SJSA1 (cell line): ENCODE measurements around the gene DPP4. TPM values are rescaled to one million over a fixed set of nuclear protein-coding genes. Genes with fewer than 3 reads are reported as not detected.

ENCODE experiments used
- DNase-seq, 2 experiments: peaks; one replicate each; pipeline ENCODE4 v3.0.0-alpha.2; 2015 to 2020; ENCODE audit warnings: low spot score in 2 of 2, low read depth in 1 of 2
- H3K27ac ChIP-seq: fragments of 250-450 bp; sonication (Bioruptor Pico); 2 replicates; pipeline ENCODE4 v1.5.1; 2020; ENCODE audit warnings: mild to moderate bottlenecking, moderate library complexity
- H3K27me3 ChIP-seq: fragments of 250-450 bp; sonication (Bioruptor Pico); replicated peaks from 2 replicates; pipeline ENCODE4 v1.5.1; 2020; ENCODE audit warnings: mild to moderate bottlenecking, moderate library complexity
- H3K36me3 ChIP-seq: fragments of 250-450 bp; sonication (Bioruptor Pico); 2 replicates; pipeline ENCODE4 v1.5.1; 2020; ENCODE audit warnings: mild to moderate bottlenecking
- H3K4me1 ChIP-seq: fragments of 250-450 bp; sonication (Bioruptor Pico); replicated peaks from 2 replicates; pipeline ENCODE4 v1.6.1; 2021; ENCODE audit warnings: mild to moderate bottlenecking
- H3K4me3 ChIP-seq: fragments of 250-450 bp; sonication (Bioruptor Pico); 2 replicates; pipeline ENCODE4 v1.5.1; 2020; ENCODE audit warnings: mild to moderate bottlenecking
- H3K9me3 ChIP-seq: fragments of 250-450 bp; sonication (Bioruptor Pico); replicated peaks from 2 replicates; pipeline ENCODE4 v1.5.1; 2020; ENCODE audit warnings: mild to moderate bottlenecking
- total RNA-seq: library from RNA; depleted of rRNA; stranded (reverse); fragments of >200 nt; shearing (Covaris generic); gene quantifications from 2 replicates; pipeline ENCODE4 v1.2.3, GENCODE V29; 2014

DPP4 gene
- total RNA-seq, 1 experiment from 2014 or later, result not detected

- H3K9me3 ChIP-seq, result no peaks in the 10 kb centered on the region
Observed at GRCh38 chr2:162037028-162037795, 36.8 kb downstream of the DPP4 start.

GRCh38 chr2:162035981-162036380, 38.0 kb downstream of the DPP4 start:
- DNase-seq, result no peak
- H3K4me1 ChIP-seq, result no peaks in the 10 kb centered on the region
- peaks cover 3% of the 10 kb centered on the region; the same call in 1 of the 2 replicates for H3K27me3 ChIP-seq
- H3K36me3 ChIP-seq, result no peaks in the 10 kb centered on the region
- H3K9me3 ChIP-seq, result no peaks in the 10 kb centered on the region
- H3K4me3 ChIP-seq, result no peak overlapping the region
- H3K27ac ChIP-seq, result no peak overlapping the region

More at GRCh38 chr2:162037028-162037795, 36.8 kb downstream of the DPP4 start:
- H3K27me3 ChIP-seq, result no peaks in the 10 kb centered on the region
- no peak overlapping the region for H3K4me3 ChIP-seq
- no peaks in the 10 kb centered on the region for H3K36me3 ChIP-seq
- DNase-seq, result no peak
- no peak overlapping the region for H3K27ac ChIP-seq
- no peaks in the 10 kb centered on the region for H3K4me1 ChIP-seq

- Histone ChIP-seq H3K9me3 (no peaks in the 10 kb centered on the region), H3K36me3 (no peaks in the 10 kb centered on the region), H3K4me3 (no peak overlapping the region), H3K4me1 (no peaks in the 10 kb centered on the region), H3K27ac (no peak overlapping the region), H3K27me3 (peaks cover 3% of the 10 kb centered on the region; the same call in 1 of the 2 replicates)
- no peak for DNase-seq
Observed at GRCh38 chr2:162030363-162031190, 43.4 kb downstream of the DPP4 start.

- no peak for DNase-seq
- Histone ChIP-seq H3K27ac (no peak overlapping the region), H3K4me3 (no peak overlapping the region), H3K9me3 (no peaks in the 10 kb centered on the region), H3K36me3 (no peaks in the 10 kb centered on the region), H3K27me3 (peaks cover 9% of the 10 kb centered on the region; the same call in 1 of the 2 replicates), H3K4me1 (no peaks in the 10 kb centered on the region)
Observed at GRCh38 chr2:162029287-162029901, 44.6 kb downstream of the DPP4 start.

GRCh38 chr2:162028511-162028910, 45.5 kb downstream of the DPP4 start:
- H3K27me3 ChIP-seq, result peaks cover 9% of the 10 kb centered on the region; the same call in 1 of the 2 replicates
- no peaks in the 10 kb centered on the region for H3K9me3 ChIP-seq
- H3K4me3 ChIP-seq, result no peak overlapping the region
- no peak for DNase-seq
- no peaks in the 10 kb centered on the region for H3K36me3 ChIP-seq
- H3K27ac ChIP-seq, result no peak overlapping the region
- no peaks in the 10 kb centered on the region for H3K4me1 ChIP-seq

- no peak overlapping the region for H3K27ac ChIP-seq
Observed at GRCh38 chr2:162025121-162025911, 48.7 kb downstream of the DPP4 start.

GRCh38 chr2:162022290-162022945, 51.6 kb downstream of the DPP4 start:
- H3K27me3 ChIP-seq, result 0 out of 2 replicates have a peak, but pooled peaks cover 6% of the 10 kb centered on the region
- H3K9me3 ChIP-seq, result no peaks in the 10 kb centered on the region
- H3K36me3 ChIP-seq, result no peaks in the 10 kb centered on the region
- no peak for DNase-seq
- H3K27ac ChIP-seq, result no peak overlapping the region
- no peaks in the 10 kb centered on the region for H3K4me1 ChIP-seq
- no peak overlapping the region for H3K4me3 ChIP-seq

More at GRCh38 chr2:162025121-162025911, 48.7 kb downstream of the DPP4 start:
- Histone ChIP-seq H3K4me3 (no peak overlapping the region), H3K9me3 (no peaks in the 10 kb centered on the region), H3K27me3 (0 out of 2 replicates have a peak, but pooled peaks cover 6% of the 10 kb centered on the region), H3K36me3 (no peaks in the 10 kb centered on the region), H3K4me1 (no peaks in the 10 kb centered on the region)
- DNase-seq, result no peak

- no peak for DNase-seq
- H3K9me3 ChIP-seq, result no peaks in the 10 kb centered on the region
- no peaks in the 10 kb centered on the region for H3K4me1 ChIP-seq
- no peak overlapping the region for H3K27ac ChIP-seq
- H3K27me3 ChIP-seq, result 0 out of 2 replicates have a peak, but pooled peaks cover 11% of the 10 kb centered on the region
- H3K4me3 ChIP-seq, result no peak overlapping the region
- H3K36me3 ChIP-seq, result no peaks in the 10 kb centered on the region
Observed at GRCh38 chr2:162021516-162022058, 52.4 kb downstream of the DPP4 start.

- DNase-seq, result no peak
- no peaks in the 10 kb centered on the region for H3K4me1 ChIP-seq
- H3K27me3 ChIP-seq, result 0 out of 2 replicates have a peak, but pooled peaks cover 6% of the 10 kb centered on the region
- H3K4me3 ChIP-seq, result no peak overlapping the region
- H3K9me3 ChIP-seq, result no peaks in the 10 kb centered on the region
- H3K27ac ChIP-seq, result no peak overlapping the region
- H3K36me3 ChIP-seq, result no peaks in the 10 kb centered on the region
Observed at GRCh38 chr2:162018530-162018929, 55.5 kb downstream of the DPP4 start.

- Histone ChIP-seq H3K36me3 (no peaks in the 10 kb centered on the region), H3K9me3 (no peaks in the 10 kb centered on the region), H3K27ac (no peak overlapping the region), H3K4me1 (no peaks in the 10 kb centered on the region), H3K4me3 (no peak overlapping the region), H3K27me3 (0 out of 2 replicates have a peak, but pooled peaks cover 6% of the 10 kb centered on the region)
- no peak for DNase-seq
Observed at GRCh38 chr2:162017233-162017632, 56.8 kb downstream of the DPP4 start.

- no peak overlapping the region for H3K4me3 ChIP-seq
- H3K4me1 ChIP-seq, result no peaks in the 10 kb centered on the region
- no peak overlapping the region for H3K27ac ChIP-seq
- H3K9me3 ChIP-seq, result no peaks in the 10 kb centered on the region
- no peak for DNase-seq
- H3K36me3 ChIP-seq, result no peaks in the 10 kb centered on the region
- H3K27me3 ChIP-seq, result 0 out of 2 replicates have a peak, but pooled peaks cover 6% of the 10 kb centered on the region
Observed at GRCh38 chr2:162016080-162016479, 57.9 kb downstream of the DPP4 start.

GRCh38 chr2:162014751-162015150, 59.3 kb downstream of the DPP4 start:
- Histone ChIP-seq H3K27ac (no peak overlapping the region), H3K36me3 (no peaks in the 10 kb centered on the region), H3K27me3 (0 out of 2 replicates have a peak, but pooled peaks cover 6% of the 10 kb centered on the region), H3K4me1 (no peaks in the 10 kb centered on the region), H3K9me3 (no peaks in the 10 kb centered on the region), H3K4me3 (no peak overlapping the region)
- DNase-seq, result no peak
